Right lobe of liver (tissue), 6 donors: ENCODE data around the gene POLG. TPM values are rescaled to one million over a fixed set of nuclear protein-coding genes. Genes with fewer than 3 reads are reported as not detected.

Experiments used
- ATAC-seq, 4 donors: fragments of 200-7000 bp; cut with Tn5 transposase; one replicate each; pipeline ENCODE4 v1.9.1; 2020; ENCODE audit warnings: mild to moderate bottlenecking in 4 of 4, moderate library complexity in 4 of 4
- DNase-seq, 3 donors: peaks; one replicate each; pipeline ENCODE4 v3.0.0-alpha.2; 2020
- H3K27ac ChIP-seq, 3 donors: fragments of 200-600 bp; one replicate each; pipeline ENCODE4 v1.8.0; 2022
- H3K27me3 ChIP-seq, 2 donors: fragments of 200-600 bp; one replicate each; pipeline ENCODE4 v1.8.0; 2022
- H3K36me3 ChIP-seq, 4 donors: fragments of 200-600 bp; sonication (generic) in 1 of 4; one replicate each; pipeline versions ENCODE4 v1.5.1 to v1.8.0; 2017 to 2022; ENCODE audit warnings: control low read depth in 1 of 4
- H3K4me1 ChIP-seq, 4 donors: fragments of 200-600 bp; sonication (generic) in 1 of 4; one replicate each; pipeline versions ENCODE4 v1.5.1 to v1.8.0; 2017 to 2022; ENCODE audit warnings: control low read depth in 1 of 4
- H3K4me3 ChIP-seq, 3 donors: fragments of 200-600 bp; one replicate each; pipeline ENCODE4 v1.8.0; 2022
- H3K9me3 ChIP-seq, 4 donors: fragments of 200-600 bp; sonication (generic) in 1 of 4; one replicate each; pipeline versions ENCODE4 v1.5.1 to v1.8.0; 2017 to 2022; ENCODE audit warnings: control low read depth in 1 of 4
- CTCF ChIP-seq, 4 donors: fragments of 200-600 bp in 3 of 4; fragments of 450-650 bp in 1 of 4; IDR thresholded peaks; one replicate each; pipeline versions ENCODE4 v1.5.1 to v1.8.0; 2016 to 2022; ENCODE audit warnings: antibody characterized with exemption in 4 of 4, mild to moderate bottlenecking in 2 of 4
- POLR2A ChIP-seq: fragments of 450-650 bp; IDR thresholded peaks from one replicate; pipeline ENCODE4 v1.6.1; 2017; ENCODE audit warnings: antibody characterized with exemption, mild to moderate bottlenecking
- WGBS: methylation state at CpG from one replicate; pipeline ENCODE4 v1.1.6; 2018; ENCODE audit warnings: low coverage, low lambda C conversion rate; ENCODE audit not compliant: insufficient coverage; ENCODE audit errors: missing lambda C conversion rate; 5-methylcytosine and 5-hydroxymethylcytosine counted together
- intact Hi-C, 2 donors: fragments of 100-400 bp; cut with DNase I; formaldehyde crosslinking; loops; one replicate each; pipeline versions ENCODE4 v1.11.2 to v1.14.1; 2022
- total RNA-seq, 6 experiments: library from RNA; depleted of rRNA in 2 of 6; stranded (reverse); fragments of >200 nt in 2 of 6; fragmentation: NEBNext Ultra II Directional in 3 of 6; extraction: Animal tissue kit (Norgen Biotek cat#: 25700) in 3 of 6; gene quantifications; one replicate each; pipeline versions ENCODE4 v1.1.0 to v1.2.4, GENCODE V29; 2016 to 2023
- donor health status: DM: no; HTN: yes; CAD: no.
- donor health status: DM: no; HTN: no; CAD: no.
- donor health status: DM: no; HTN: no; CAD: no.
- donor health status: DM: no; HTN: yes; CAD: no.
- donor health status: DM: no; HTN: yes; CAD: no.

POLG gene
- total RNA-seq, 6 experiments from 2014 or later, result 26.3 to 34.7 (median 30.3) TPM

- Histone ChIP-seq H3K27ac (no peak overlapping the region), H3K36me3 (no peaks in the 10 kb centered on the region), H3K4me1 (peaks cover 0 to 11% (median 0%) of the 10 kb centered on the region in 4 donors), H3K27me3 (peaks cover 9 to 35% of the 10 kb centered on the region in 2 donors), H3K9me3 (no peaks in the 10 kb centered on the region), H3K4me3 (no peak overlapping the region)
- intact Hi-C loops, result no loop called here
- WGBS, result 0% methylated on average over 7 of the region's 30 CpGs
- peak in 1 of 4 donors; percentile 31 for ATAC-seq
- DNase-seq, result no peak
- TF ChIP-seq CTCF (IDR thresholded peaks at IDR 0.05) (no peak), POLR2A (no peak)
Observed at GRCh38 chr15:89377842-89378295, 43.2 kb upstream of the POLG start.

- intact Hi-C loops, result no loop called here
- WGBS, result 16% methylated on average over 5 of the region's 31 CpGs
- Histone ChIP-seq H3K4me1 (peaks cover 0 to 11% (median 0%) of the 10 kb centered on the region in 4 donors), H3K27me3 (peaks cover 9 to 41% of the 10 kb centered on the region in 2 donors), H3K4me3 (no peak overlapping the region), H3K9me3 (no peaks in the 10 kb centered on the region), H3K27ac (no peak overlapping the region), H3K36me3 (no peaks in the 10 kb centered on the region)
- TF ChIP-seq CTCF (IDR thresholded peaks at IDR 0.05), result no peak
- no peak for TF ChIP-seq POLR2A
- ATAC-seq (no peak), DNase-seq (no peak)
Observed at GRCh38 chr15:89377024-89377841, 42.6 kb upstream of the POLG start.

- Histone ChIP-seq H3K27me3 (peaks cover 9 to 49% of the 10 kb centered on the region in 2 donors), H3K4me1 (peaks cover 0 to 15% (median 0%) of the 10 kb centered on the region in 4 donors), H3K4me3 (no peak overlapping the region), H3K27ac (no peak overlapping the region), H3K36me3 (no peaks in the 10 kb centered on the region), H3K9me3 (no peaks in the 10 kb centered on the region)
- 50% methylated on average over 2 of the region's 2 CpGs for WGBS
- no peak for DNase-seq
- intact Hi-C loops, result no loop called here
- no peak for TF ChIP-seq CTCF (IDR thresholded peaks at IDR 0.05)
- no peak for TF ChIP-seq POLR2A
- ATAC-seq, result no peak
Observed at GRCh38 chr15:89376388-89376787, 41.8 kb upstream of the POLG start.

- Histone ChIP-seq H3K27ac (no peak overlapping the region), H3K4me3 (no peak overlapping the region), H3K36me3 (no peaks in the 10 kb centered on the region), H3K4me1 (peaks cover 0 to 21% (median 0%) of the 10 kb centered on the region in 4 donors), H3K9me3 (no peaks in the 10 kb centered on the region), H3K27me3 (peaks cover 9 to 49% of the 10 kb centered on the region in 2 donors)
- TF ChIP-seq CTCF (IDR thresholded peaks at IDR 0.05), result no peak
- no peak for TF ChIP-seq POLR2A
- 3% methylated on average over 8 of the region's 9 CpGs for WGBS
- intact Hi-C loops, result no loop called here
- ATAC-seq (no peak), DNase-seq (no peak)
Observed at GRCh38 chr15:89375093-89376005, 40.7 kb upstream of the POLG start.
